CD14-positive monocyte (primary cell): ENCODE data around the gene AEN. TPM values are rescaled to one million over a fixed set of nuclear protein-coding genes. Genes with fewer than 3 reads are reported as not detected.

Experiments
- DNase-seq, 3 donors: peaks; one replicate each; pipeline ENCODE4 v3.0.0-alpha.2; 2011 to 2022
- H2AFZ ChIP-seq: 2 replicates; pipeline ENCODE4 v1.6.0; 2012; ENCODE audit warnings: mild to moderate bottlenecking, low read depth, low read length, inconsistent platforms; ENCODE audit not compliant: insufficient read depth, poor library complexity, severe bottlenecking
- H3K27ac ChIP-seq, 2 donors: 1 replicate in 1 of 2; 2 replicates in 1 of 2; pipeline ENCODE4 v1.5.1; 2012 to 2013; ENCODE audit warnings: low read length in 2 of 2, control low read depth in 1 of 2, inconsistent platforms in 1 of 2, low read depth in 1 of 2, mild to moderate bottlenecking in 1 of 2
- H3K27me3 ChIP-seq, 2 donors: one replicate each; pipeline versions ENCODE4 v1.6.0 to v1.6.1; 2011 to 2013; ENCODE audit warnings: low read length in 2 of 2; ENCODE audit not compliant: control insufficient read depth in 2 of 2, insufficient read depth in 2 of 2
- H3K36me3 ChIP-seq, 2 donors: replicated peaks in 1 of 2; 1 replicate in 1 of 2; 2 replicates in 1 of 2; pipeline versions ENCODE4 v1.5.1 to v1.6.1; 2012 to 2013; ENCODE audit warnings: low read length in 2 of 2, control low read depth in 1 of 2, inconsistent platforms in 1 of 2, mild to moderate bottlenecking in 1 of 2; ENCODE audit not compliant: insufficient read depth in 2 of 2, control insufficient read depth in 1 of 2
- H3K4me1 ChIP-seq, 2 donors: 1 replicate in 1 of 2; 2 replicates in 1 of 2; pipeline versions ENCODE4 v1.5.1 to v1.6.1; 2012 to 2013; ENCODE audit warnings: low read length in 2 of 2, control low read depth in 1 of 2, inconsistent platforms in 1 of 2, mild to moderate bottlenecking in 1 of 2, moderate library complexity in 1 of 2; ENCODE audit not compliant: insufficient read depth in 2 of 2, control insufficient read depth in 1 of 2
- H3K4me2 ChIP-seq: replicated peaks from 2 replicates; pipeline ENCODE3; 2012; ENCODE audit warnings: low read length, moderate library complexity, mild to moderate bottlenecking; ENCODE audit not compliant: poor library complexity, severe bottlenecking; ENCODE audit errors: extremely low read depth
- H3K4me3 ChIP-seq, 3 experiments: fragments of 200-600 bp in 1 of 3; sonication (generic) in 1 of 3; replicated peaks in 1 of 3; 1 replicate in 2 of 3; 2 replicates in 1 of 3; pipeline ENCODE4 v1.5.1; 2011 to 2013; ENCODE audit warnings: low read length in 3 of 3, mild to moderate bottlenecking in 3 of 3, control low read depth in 2 of 3, low read depth in 2 of 3, inconsistent platforms in 1 of 3, moderate library complexity in 1 of 3
- H3K79me2 ChIP-seq: 2 replicates; pipeline ENCODE4 v1.6.0; 2012; ENCODE audit warnings: mild to moderate bottlenecking, control low read depth, inconsistent platforms, low read length, moderate library complexity; ENCODE audit not compliant: insufficient read depth
- H3K9ac ChIP-seq: 2 replicates; pipeline ENCODE4 v1.6.0; 2017; ENCODE audit warnings: low read length, mild to moderate bottlenecking; ENCODE audit not compliant: insufficient read depth, poor library complexity, severe bottlenecking
- H3K9me3 ChIP-seq, 2 donors: replicated peaks in 1 of 2; 1 replicate in 1 of 2; 2 replicates in 1 of 2; pipeline versions ENCODE4 v1.5.1 to v1.6.1; 2012 to 2013; ENCODE audit warnings: low read length in 2 of 2, control low read depth in 1 of 2; ENCODE audit not compliant: control insufficient read depth in 1 of 2, insufficient read depth in 1 of 2
- H4K20me1 ChIP-seq: 2 replicates; pipeline ENCODE4 v1.6.0; 2012; ENCODE audit warnings: mild to moderate bottlenecking, low read length, control low read depth, moderate library complexity; ENCODE audit not compliant: insufficient read depth
- H3K27ac Mint-ChIP-seq, 7 donors: one replicate each; pipeline ENCODE4 v1.8.0; 2020; ENCODE audit warnings: mild to moderate bottlenecking in 7 of 7, mixed read lengths in 7 of 7, moderate library complexity in 6 of 7, inconsistent platforms in 2 of 7
- H3K27me3 Mint-ChIP-seq, 3 donors: one replicate each; pipeline ENCODE4 v1.8.0; 2021 to 2022; ENCODE audit warnings: low read depth in 3 of 3, mild to moderate bottlenecking in 3 of 3, mixed read lengths in 3 of 3, moderate library complexity in 3 of 3, inconsistent platforms in 1 of 3
- H3K36me3 Mint-ChIP-seq, 2 donors: one replicate each; pipeline ENCODE4 v1.8.0; 2020; ENCODE audit warnings: mixed read lengths in 2 of 2, inconsistent platforms in 1 of 2, mild to moderate bottlenecking in 1 of 2
- H3K4me1 Mint-ChIP-seq: one replicate; pipeline ENCODE4 v1.8.0; 2020; ENCODE audit warnings: mild to moderate bottlenecking, mixed read lengths
- H3K4me3 Mint-ChIP-seq, 2 donors: one replicate each; pipeline ENCODE4 v1.8.0; 2020; ENCODE audit warnings: mild to moderate bottlenecking in 2 of 2, mixed read lengths in 2 of 2, moderate library complexity in 1 of 2
- H3K9me3 Mint-ChIP-seq, 7 donors: one replicate each; pipeline ENCODE4 v1.8.0; 2020 to 2022; ENCODE audit warnings: mixed read lengths in 7 of 7, mild to moderate bottlenecking in 6 of 7, moderate library complexity in 6 of 7, inconsistent platforms in 2 of 7
- WGBS: methylation state at CpG from one replicate; pipeline ENCODE4 v1.1.5; 2013; ENCODE audit warnings: missing lambda C conversion rate; ENCODE audit not compliant: insufficient coverage; 5-methylcytosine and 5-hydroxymethylcytosine counted together
- intact Hi-C, 2 donors: fragments of 100-400 bp; cut with micrococcal nuclease; formaldehyde crosslinking; loops; one replicate each; pipeline versions ENCODE4 v1.15.0 to v1.15.1; 2023
- polyA plus RNA-seq, 3 donors: library from polyadenylated mRNA; depleted of rRNA in 1 of 3; unstranded in 2 of 3; stranded (reverse) in 1 of 3; fragments of 300-500 nt in 2 of 3; fragments of >200 nt in 1 of 3; fragmentation: Illumina TruSeq in 2 of 3; gene quantifications; 1 replicate in 2 of 3; 2 replicates in 1 of 3; pipeline ENCODE4 v1.2.3, GENCODE V29; 2012 to 2021
- TF ChIP-seq, protein P1 (sequence below): fragments of 200-600 bp; IDR thresholded peaks from one replicate; pipeline ENCODE4 v1.8.0; 2022; ENCODE audit warnings: antibody characterized with exemption, mild to moderate bottlenecking

The AEN gene
- polyA plus RNA-seq, 3 donors: 4.6 to 10.7 (median 6.3) TPM

GRCh38 chr15:88663141-88663621 lies 42.0 kb downstream of the AEN start:
- Mint-ChIP-seq H3K27me3 (peaks cover 2 to 14% (median 8%) of the 10 kb centered on the region in 3 donors), H3K36me3 (no peaks in the 10 kb centered on the region), H3K4me1 (no peaks in the 10 kb centered on the region), H3K9me3 (no peaks in the 10 kb centered on the region), H3K4me3 (no peak overlapping the region), H3K27ac (peak overlapping the region in 1 of 7 donors; percentile 7)
- Histone ChIP-seq H3K27me3 (no peaks in the 10 kb centered on the region), H3K4me3 (no peak overlapping the region), H4K20me1 (no peaks in the 10 kb centered on the region), H3K9ac (no peak overlapping the region), H2AFZ (no peak overlapping the region), H3K4me2 (no peak overlapping the region), H3K4me1 (no peaks in the 10 kb centered on the region), H3K79me2 (no peaks in the 10 kb centered on the region), H3K27ac (no peak overlapping the region), H3K9me3 (no peaks in the 10 kb centered on the region), H3K36me3 (no peaks in the 10 kb centered on the region)
- no peak for DNase-seq
- TF ChIP-seq, protein P1, sequence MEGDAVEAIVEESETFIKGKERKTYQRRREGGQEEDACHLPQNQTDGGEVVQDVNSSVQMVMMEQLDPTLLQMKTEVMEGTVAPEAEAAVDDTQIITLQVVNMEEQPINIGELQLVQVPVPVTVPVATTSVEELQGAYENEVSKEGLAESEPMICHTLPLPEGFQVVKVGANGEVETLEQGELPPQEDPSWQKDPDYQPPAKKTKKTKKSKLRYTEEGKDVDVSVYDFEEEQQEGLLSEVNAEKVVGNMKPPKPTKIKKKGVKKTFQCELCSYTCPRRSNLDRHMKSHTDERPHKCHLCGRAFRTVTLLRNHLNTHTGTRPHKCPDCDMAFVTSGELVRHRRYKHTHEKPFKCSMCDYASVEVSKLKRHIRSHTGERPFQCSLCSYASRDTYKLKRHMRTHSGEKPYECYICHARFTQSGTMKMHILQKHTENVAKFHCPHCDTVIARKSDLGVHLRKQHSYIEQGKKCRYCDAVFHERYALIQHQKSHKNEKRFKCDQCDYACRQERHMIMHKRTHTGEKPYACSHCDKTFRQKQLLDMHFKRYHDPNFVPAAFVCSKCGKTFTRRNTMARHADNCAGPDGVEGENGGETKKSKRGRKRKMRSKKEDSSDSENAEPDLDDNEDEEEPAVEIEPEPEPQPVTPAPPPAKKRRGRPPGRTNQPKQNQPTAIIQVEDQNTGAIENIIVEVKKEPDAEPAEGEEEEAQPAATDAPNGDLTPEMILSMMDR: no peak
- intact Hi-C loops: no loop called here
- 79% methylated on average over 2 of the region's 6 CpGs for WGBS

- H3K4me3 Mint-ChIP-seq: no peak overlapping the region
These were observed 43.1 kb downstream of the AEN start for GRCh38 chr15:88664151-88664778.

More at GRCh38 chr15:88664151-88664778, 43.1 kb downstream of the AEN start:
- Histone ChIP-seq H3K36me3 (no peaks in the 10 kb centered on the region), H3K4me2 (no peak overlapping the region), H3K27ac (no peak overlapping the region), H3K4me1 (no peaks in the 10 kb centered on the region), H3K27me3 (no peaks in the 10 kb centered on the region), H3K9me3 (no peaks in the 10 kb centered on the region), H3K9ac (no peak overlapping the region), H3K79me2 (no peaks in the 10 kb centered on the region), H2AFZ (no peak overlapping the region), H3K4me3 (no peak overlapping the region), H4K20me1 (no peaks in the 10 kb centered on the region)
- TF ChIP-seq, protein P1: peak; percentile 26
- H3K27ac Mint-ChIP-seq: no peak overlapping the region
- DNase-seq: peak; percentile 18 to 37 (median 25)
- intact Hi-C loops: no loop called here
- 89% methylated on average over 6 of the region's 7 CpGs for WGBS
- H3K36me3 Mint-ChIP-seq: no peaks in the 10 kb centered on the region
- peaks cover 0 to 1% (median 0%) of the 10 kb centered on the region in 7 donors for H3K9me3 Mint-ChIP-seq
- H3K4me1 Mint-ChIP-seq: no peaks in the 10 kb centered on the region
- peaks cover 4 to 18% (median 8%) of the 10 kb centered on the region in 3 donors for H3K27me3 Mint-ChIP-seq
